Small intestine (tissue), 7 donors: ENCODE results near the gene PAQR4. TPM values are rescaled to one million over a fixed set of nuclear protein-coding genes. Genes with fewer than 3 reads are reported as not detected.

ENCODE experiments used
- DNase-seq, 2 donors: peaks; one replicate each; pipeline versions ENCODE4 v3.0.0 to v3.0.0-alpha.2; 2013
- FAIRE-seq: peaks from 2 replicates; lab custom pipeline; 2012; peaks lifted over from hg19 to GRCh38; lab: Jason Lieb, UNC
- H3K27ac ChIP-seq, 3 donors: one replicate each; pipeline ENCODE4 v1.5.1; 2013; ENCODE audit warnings: low read length in 2 of 3, mild to moderate bottlenecking in 2 of 3, control low read depth in 1 of 3, inconsistent platforms in 1 of 3, low read depth in 1 of 3, moderate library complexity in 1 of 3
- H3K27me3 ChIP-seq, 3 donors: one replicate each; pipeline ENCODE4 v1.6.1; 2013; ENCODE audit warnings: low read length in 3 of 3, inconsistent platforms in 1 of 3; ENCODE audit not compliant: control insufficient read depth in 3 of 3, insufficient read depth in 3 of 3
- H3K36me3 ChIP-seq, 3 donors: one replicate each; pipeline ENCODE4 v1.6.1; 2013; ENCODE audit warnings: low read length in 3 of 3, inconsistent platforms in 1 of 3, low read depth in 1 of 3, mild to moderate bottlenecking in 1 of 3, moderate library complexity in 1 of 3; ENCODE audit not compliant: control insufficient read depth in 3 of 3, insufficient read depth in 2 of 3
- H3K4me1 ChIP-seq, 3 donors: one replicate each; pipeline ENCODE4 v1.6.1; 2013; ENCODE audit warnings: low read length in 2 of 3, inconsistent platforms in 1 of 3, low read depth in 1 of 3, mild to moderate bottlenecking in 1 of 3, moderate library complexity in 1 of 3; ENCODE audit not compliant: control insufficient read depth in 3 of 3, insufficient read depth in 2 of 3
- H3K4me3 ChIP-seq, 3 donors: one replicate each; pipeline ENCODE4 v1.5.1; 2013; ENCODE audit warnings: low read length in 3 of 3, control low read depth in 1 of 3, inconsistent platforms in 1 of 3, low read depth in 1 of 3, mild to moderate bottlenecking in 1 of 3, moderate library complexity in 1 of 3
- H3K9me3 ChIP-seq, 2 donors: one replicate each; pipeline ENCODE4 v1.6.1; 2013; ENCODE audit warnings: low read depth in 1 of 2, low read length in 1 of 2; ENCODE audit not compliant: control insufficient read depth in 2 of 2, insufficient read depth in 1 of 2
- WGBS, 3 donors: extraction: QIAGEN DNeasy Blood & Tissue Kit; methylation state at CpG; one replicate each; pipeline ENCODE4 v1.1.7; 2013; 5-methylcytosine and 5-hydroxymethylcytosine counted together
- polyA plus RNA-seq, 4 donors: library from polyadenylated mRNA; stranded (reverse) in 3 of 4; unstranded in 1 of 4; fragments of 200-250 nt in 3 of 4; fragments of 120-200 nt in 1 of 4; gene quantifications; one replicate each; pipeline versions ENCODE4 v1.2.1 to v1.2.3, GENCODE V29; 2013
- donor health status: healthy with polysubstance abuse.
- donor health status: control.
- donor health status: control.
- donor health status: Bipolar disorder and iron deficiency.
- donor health status: healthy.

Gene PAQR4
- polyA plus RNA-seq, 4 donors: 1.4 to 19.4 (median 6.9) TPM

GRCh38 chr16:2975161-2975795 is 6.1 kb downstream of the PAQR4 start:
- H3K36me3 ChIP-seq: peaks cover 0 to 71% (median 0%) of the 10 kb centered on the region in 3 donors
- no peak for FAIRE-seq
- DNase-seq: no peak
- WGBS, 3 donors: 94 to 95% (median 95%) methylated on average over 27 to 28 of the region's 28 CpGs
- H3K27me3 ChIP-seq: peaks cover 0 to 2% (median 0%) of the 10 kb centered on the region in 3 donors
- no peak overlapping the region for H3K27ac ChIP-seq
- no peak overlapping the region for H3K4me3 ChIP-seq
- peaks cover 0 to 15% (median 0%) of the 10 kb centered on the region in 3 donors for H3K4me1 ChIP-seq
- H3K9me3 ChIP-seq: no peaks in the 10 kb centered on the region

DNA sequence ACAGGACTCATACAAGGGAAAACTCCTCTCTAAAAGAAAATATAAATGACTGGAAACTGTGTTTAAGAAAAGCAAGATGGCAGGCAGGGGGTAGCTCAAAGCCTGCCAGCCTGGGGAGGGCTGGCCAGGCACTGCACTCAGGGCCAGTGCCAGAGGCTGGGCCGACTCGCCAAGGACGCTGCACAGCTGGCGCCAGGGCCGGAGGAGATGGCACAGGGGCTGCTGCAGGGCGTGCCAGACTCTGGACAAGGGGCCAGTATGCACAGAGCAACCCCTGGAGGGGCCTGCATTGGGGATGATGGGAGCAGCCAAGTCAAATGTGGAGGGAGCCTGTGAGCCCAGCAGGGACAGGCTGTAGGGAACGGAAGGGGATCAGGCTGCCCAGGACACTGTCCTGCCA is 7.1 kb downstream of the PAQR4 start:
- peaks cover 0 to 12% (median 0%) of the 10 kb centered on the region in 3 donors for H3K4me1 ChIP-seq
- peaks cover 0 to 64% (median 0%) of the 10 kb centered on the region in 3 donors for H3K36me3 ChIP-seq
- no peak for DNase-seq
- 91 to 94% (median 93%) methylated on average over 7 of the region's 7 CpGs for WGBS, 3 donors
- peaks cover 0 to 2% (median 0%) of the 10 kb centered on the region in 3 donors for H3K27me3 ChIP-seq
- H3K4me3 ChIP-seq: no peak overlapping the region
- no peaks in the 10 kb centered on the region for H3K9me3 ChIP-seq
- FAIRE-seq: no peak
- no peak overlapping the region for H3K27ac ChIP-seq

- no peak overlapping the region for H3K4me3 ChIP-seq
- DNase-seq (no peak), FAIRE-seq (no peak)
- no peak overlapping the region for H3K27ac ChIP-seq
- peaks cover 0 to 2% (median 0%) of the 10 kb centered on the region in 3 donors for H3K27me3 ChIP-seq
- no peaks in the 10 kb centered on the region for H3K9me3 ChIP-seq
- WGBS, 3 donors: 78 to 92% (median 84%) methylated on average over 14 to 15 of the region's 15 CpGs
- H3K36me3 ChIP-seq: peaks cover 0 to 59% (median 0%) of the 10 kb centered on the region in 3 donors
- H3K4me1 ChIP-seq: peaks cover 0 to 17% (median 0%) of the 10 kb centered on the region in 3 donors
Observed at GRCh38 chr16:2976673-2977072, 7.5 kb downstream of the PAQR4 start.

- FAIRE-seq (no peak), DNase-seq (no peak)
- Histone ChIP-seq H3K27ac (no peak overlapping the region), H3K36me3 (peaks cover 0 to 51% (median 0%) of the 10 kb centered on the region in 3 donors), H3K4me3 (no peak overlapping the region), H3K9me3 (no peaks in the 10 kb centered on the region), H3K4me1 (peaks cover 0 to 17% (median 0%) of the 10 kb centered on the region in 3 donors), H3K27me3 (peaks cover 0 to 2% (median 0%) of the 10 kb centered on the region in 3 donors)
- WGBS, 3 donors: 25 to 62% (median 43%) methylated on average over 6 of the region's 6 CpGs
Observed at GRCh38 chr16:2977440-2977839, 8.3 kb downstream of the PAQR4 start.

- H3K36me3 ChIP-seq: peaks cover 0 to 30% (median 0%) of the 10 kb centered on the region in 3 donors
- 2 to 7% (median 4%) methylated on average over 31 to 43 of the region's 43 CpGs for WGBS, 3 donors
- DNase-seq (no peak), FAIRE-seq (no peak)
- H3K27me3 ChIP-seq: peaks cover 0 to 2% (median 0%) of the 10 kb centered on the region in 3 donors
- H3K4me3 ChIP-seq: peak overlapping the region; percentile 42 to 90 (median 78)
- H3K27ac ChIP-seq: no peak overlapping the region
- no peaks in the 10 kb centered on the region for H3K9me3 ChIP-seq
- peaks cover 0 to 17% (median 0%) of the 10 kb centered on the region in 3 donors for H3K4me1 ChIP-seq
Observed at GRCh38 chr16:2979669-2980226, 10.6 kb downstream of the PAQR4 start.

DNA sequence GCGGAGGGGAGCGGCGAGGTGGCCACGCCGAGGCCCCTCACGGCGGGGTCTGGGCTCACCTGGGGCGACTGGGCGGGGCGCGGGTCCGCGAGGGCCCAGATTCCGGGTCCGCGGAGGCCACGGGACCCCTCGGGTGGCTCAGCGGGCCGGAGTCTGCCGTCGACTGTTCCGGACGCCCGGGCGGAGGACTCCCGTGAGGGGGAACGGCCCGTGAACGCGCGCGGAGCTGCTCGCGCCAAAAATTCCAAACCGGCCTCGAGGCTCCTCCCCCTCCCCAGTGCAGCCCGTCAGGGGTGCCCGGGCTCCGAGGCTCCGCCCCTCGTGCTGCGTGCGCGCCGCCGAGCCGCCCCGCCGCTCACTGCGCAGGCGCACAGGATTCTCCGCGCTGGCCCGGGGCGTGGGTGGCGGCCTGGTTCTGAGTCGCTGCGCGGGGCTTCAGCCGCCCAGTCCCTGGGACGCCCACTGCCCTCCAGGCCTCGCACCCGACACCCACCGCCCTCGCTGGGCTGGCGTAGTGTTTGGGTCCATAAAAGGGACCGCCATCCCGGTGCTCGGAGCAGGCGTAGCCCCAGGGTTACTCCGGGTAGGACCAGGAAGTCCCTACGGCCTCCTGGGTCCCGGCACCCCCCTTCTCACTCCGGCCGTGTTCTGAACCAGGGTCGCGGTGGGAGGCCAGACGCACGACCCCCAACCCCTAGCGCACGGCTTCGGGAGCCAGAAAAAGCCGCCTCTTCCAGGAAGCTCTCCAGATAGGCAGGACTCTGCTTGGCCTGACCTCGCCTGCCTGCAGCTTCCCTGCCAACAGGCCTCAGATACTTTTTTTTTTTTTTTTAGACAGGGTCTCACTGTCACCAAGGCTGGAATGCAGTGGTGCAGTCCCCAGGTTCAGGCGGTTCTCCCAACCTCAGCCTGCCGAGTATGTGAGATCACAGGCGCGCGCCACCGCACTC is 11.4 kb downstream of the PAQR4 start, which contains the start of gene PKMYT1:
Gene PKMYT1, minus strand, starts transcription at position 220 of the 950 bp plus-strand sequence. CDS start 789 bp downstream, outside the sequence.
- Histone ChIP-seq H3K9me3 (no peaks in the 10 kb centered on the region), H3K4me3 (peak within 1 kb of the TSS; percentile 42 to 90 (median 78)), H3K36me3 (peaks cover 0 to 22% (median 0%) of the 10 kb centered on the region in 3 donors), H3K27me3 (peaks cover 0 to 2% (median 0%) of the 10 kb centered on the region in 3 donors), H3K4me1 (peaks cover 0 to 17% (median 0%) of the 10 kb centered on the region in 3 donors), H3K27ac (peak within 1 kb of the TSS; percentile 81 to 91 (median 85))
- DNase-seq (peak; percentile 91 to 95), FAIRE-seq (no peak)
- 6 to 9% (median 9%) methylated on average over 57 to 91 of the region's 91 CpGs for WGBS, 3 donors

DNA sequence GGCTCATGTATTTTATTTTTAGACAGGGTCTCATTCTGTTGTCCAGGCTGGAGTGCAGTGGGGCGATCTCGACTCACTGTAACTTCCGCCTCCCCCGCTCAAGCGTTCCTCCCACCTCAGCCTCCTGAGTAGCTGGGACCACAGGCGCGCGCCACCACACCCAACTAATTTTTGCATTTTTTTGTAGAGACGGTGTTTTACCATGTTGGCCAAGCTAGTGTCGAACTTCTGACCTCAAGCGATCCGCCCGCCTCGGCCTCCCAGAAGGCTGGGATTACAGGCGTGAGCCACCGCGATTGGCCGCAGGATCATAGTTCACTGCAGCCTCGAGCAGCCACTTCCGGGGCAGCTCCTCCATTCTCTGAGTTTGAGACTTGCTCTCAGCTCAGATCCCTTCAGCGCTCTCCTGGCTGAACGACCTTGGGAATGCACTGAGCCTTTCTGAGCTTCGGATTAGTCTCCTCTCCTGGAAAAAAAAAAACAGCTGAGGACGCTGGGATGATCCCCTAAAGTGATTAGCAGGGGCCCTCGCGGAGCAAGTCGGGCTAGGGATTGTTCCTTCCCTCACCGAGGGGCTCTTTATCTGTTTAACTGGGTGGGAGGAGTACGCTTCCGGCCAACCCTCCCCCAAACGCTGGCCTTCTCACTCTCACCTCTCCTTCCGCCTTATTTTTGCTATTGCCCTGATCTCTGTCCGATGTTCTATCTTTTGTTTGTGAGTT is 12.2 kb downstream of the PAQR4 start:
- FAIRE-seq (no peak), DNase-seq (peak; percentile 45 to 48)
- Histone ChIP-seq H3K27ac (peak overlapping the region; percentile 46 to 91 (median 85)), H3K4me3 (peak overlapping the region in 1 of 3 donors; percentile 90), H3K4me1 (peaks cover 0 to 17% (median 0%) of the 10 kb centered on the region in 3 donors), H3K9me3 (no peaks in the 10 kb centered on the region), H3K36me3 (peaks cover 0 to 15% (median 0%) of the 10 kb centered on the region in 3 donors), H3K27me3 (peaks cover 0 to 2% (median 0%) of the 10 kb centered on the region in 3 donors)
- WGBS, 3 donors: 49 to 61% (median 50%) methylated on average over 33 of the region's 33 CpGs
